Hepatocyte (in vitro differentiated cells): ENCODE measurements around the gene CRELD2. TPM values are rescaled to one million over a fixed set of nuclear protein-coding genes. Genes with fewer than 3 reads are reported as not detected.

ENCODE experiments used
- DNase-seq: peaks from one replicate; pipeline ENCODE4 v3.0.0-alpha.2; 2016; ENCODE audit warnings: low spot score
- H2AFZ ChIP-seq: fragments of 200-600 bp; sonication (generic); 2 replicates; pipeline ENCODE4 v1.6.0; 2016; ENCODE audit warnings: antibody characterized with exemption, mild to moderate bottlenecking
- H3K27ac ChIP-seq: fragments of 200-600 bp; sonication (generic); 2 replicates; pipeline ENCODE4 v1.5.1; 2016; ENCODE audit warnings: mild to moderate bottlenecking
- H3K27me3 ChIP-seq: fragments of 200-600 bp; sonication (generic); 2 replicates; pipeline ENCODE4 v1.6.1; 2016
- H3K36me3 ChIP-seq: fragments of 200-600 bp; sonication (generic); replicated peaks from 2 replicates; pipeline ENCODE4 v1.5.1; 2016; ENCODE audit warnings: low read depth; ENCODE audit not compliant: insufficient read depth
- H3K4me1 ChIP-seq: fragments of 200-600 bp; sonication (generic); 2 replicates; pipeline ENCODE4 v1.5.1; 2016; ENCODE audit warnings: mild to moderate bottlenecking, moderate library complexity; ENCODE audit not compliant: insufficient read depth
- H3K4me2 ChIP-seq: fragments of 200-600 bp; sonication (generic); 2 replicates; pipeline ENCODE4 v1.6.0; 2016
- H3K4me3 ChIP-seq: fragments of 200-600 bp; sonication (generic); 2 replicates; pipeline ENCODE4 v1.5.1; 2016; ENCODE audit warnings: mild to moderate bottlenecking
- H3K79me2 ChIP-seq: fragments of 200-600 bp; sonication (generic); 2 replicates; pipeline ENCODE4 v1.6.0; 2017; ENCODE audit warnings: mild to moderate bottlenecking
- H3K9me2 ChIP-seq: fragments of 200-600 bp; sonication (generic); replicated peaks from 2 replicates; pipeline ENCODE4 v1.6.0; 2017; ENCODE audit warnings: mild to moderate bottlenecking; ENCODE audit not compliant: insufficient read depth
- H3K9me3 ChIP-seq: fragments of 200-600 bp; sonication (generic); 2 replicates; pipeline ENCODE4 v1.5.1; 2016; ENCODE audit warnings: low read depth, mild to moderate bottlenecking
- H4K20me1 ChIP-seq: fragments of 200-600 bp; sonication (generic); 2 replicates; pipeline ENCODE4 v1.6.0; 2016; ENCODE audit warnings: mild to moderate bottlenecking; ENCODE audit not compliant: insufficient read depth, poor library complexity, severe bottlenecking
- EZH2 ChIP-seq: fragments of 200-600 bp; sonication (generic); IDR thresholded peaks from 2 replicates; pipeline ENCODE4 v1.6.1; 2016; ENCODE audit warnings: antibody characterized with exemption, mild to moderate bottlenecking, borderline replicate concordance
- EZH2phosphoT487 ChIP-seq: fragments of 200-600 bp; sonication (generic); IDR thresholded peaks from one replicate; pipeline ENCODE4 v1.6.1; 2018; ENCODE audit warnings: antibody characterized with exemption, mild to moderate bottlenecking, low read depth, moderate library complexity; ENCODE audit not compliant: unreplicated experiment, severe bottlenecking
- WGBS: methylation state at CpG from one replicate; pipeline ENCODE4 v1.1.6; 2016; ENCODE audit warnings: low lambda C conversion rate; ENCODE audit errors: missing lambda C conversion rate; 5-methylcytosine and 5-hydroxymethylcytosine counted together
- polyA plus RNA-seq: library from polyadenylated mRNA; unstranded; fragments of >200 nt; fragmentation: Nextera tagmentation; extraction: Ambion mirVana; gene quantifications from 2 replicates; pipeline ENCODE4 v1.2.1, GENCODE V29; 2016
- total RNA-seq: library from RNA; depleted of rRNA; stranded (reverse); fragments of >200 nt; gene quantifications from 2 replicates; pipeline ENCODE4 v1.2.3, GENCODE V29; 2014
- TF ChIP-seq, protein P1 (sequence below): fragments of 200-600 bp; sonication (generic); IDR thresholded peaks from 2 replicates; pipeline ENCODE4 v1.5.1; 2016; ENCODE audit warnings: antibody characterized with exemption, mild to moderate bottlenecking; ENCODE audit not compliant: poor library complexity

Gene CRELD2
- total and polyA plus RNA-seq, 2 experiments from 2014 or later = 79.7 to 129 TPM

DNA sequence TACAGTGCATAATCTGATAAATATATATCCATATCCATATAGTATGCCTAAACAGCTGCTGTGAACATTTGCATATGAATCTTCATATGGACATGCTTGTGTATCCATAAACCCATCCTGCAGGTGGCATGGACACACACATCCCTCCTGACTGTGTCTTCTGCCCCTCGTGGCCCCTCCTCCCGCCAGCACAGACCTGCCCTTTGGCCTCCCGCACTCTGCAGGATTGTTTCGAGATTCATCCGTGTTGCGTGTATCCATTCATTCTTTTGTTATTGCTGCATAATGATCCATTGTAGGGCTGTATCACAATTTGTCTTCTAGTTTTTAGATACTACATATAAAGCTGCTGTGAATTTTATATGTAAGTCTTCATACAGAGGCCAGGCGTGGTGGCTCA, 40.8 kb upstream of the CRELD2 start:
- Histone ChIP-seq H3K9me3 (no peaks in the 10 kb centered on the region), H3K27ac (no peak overlapping the region), H3K4me3 (no peak overlapping the region), H3K4me1 (no peaks in the 10 kb centered on the region), H3K79me2 (peaks cover 92% of the 10 kb centered on the region), H3K9me2 (no peaks in the 10 kb centered on the region), H3K36me3 (no peaks in the 10 kb centered on the region), H2AFZ (no peak overlapping the region), H3K27me3 (no peaks in the 10 kb centered on the region), H4K20me1 (peaks cover 3% of the 10 kb centered on the region), H3K4me2 (no peak overlapping the region)
- WGBS = over 99% methylated on average over 7 of the region's 7 CpGs
- DNase-seq = no peak
- TF ChIP-seq EZH2phosphoT487 = no peak
- TF ChIP-seq EZH2 = no peak
- TF ChIP-seq, protein P1, sequence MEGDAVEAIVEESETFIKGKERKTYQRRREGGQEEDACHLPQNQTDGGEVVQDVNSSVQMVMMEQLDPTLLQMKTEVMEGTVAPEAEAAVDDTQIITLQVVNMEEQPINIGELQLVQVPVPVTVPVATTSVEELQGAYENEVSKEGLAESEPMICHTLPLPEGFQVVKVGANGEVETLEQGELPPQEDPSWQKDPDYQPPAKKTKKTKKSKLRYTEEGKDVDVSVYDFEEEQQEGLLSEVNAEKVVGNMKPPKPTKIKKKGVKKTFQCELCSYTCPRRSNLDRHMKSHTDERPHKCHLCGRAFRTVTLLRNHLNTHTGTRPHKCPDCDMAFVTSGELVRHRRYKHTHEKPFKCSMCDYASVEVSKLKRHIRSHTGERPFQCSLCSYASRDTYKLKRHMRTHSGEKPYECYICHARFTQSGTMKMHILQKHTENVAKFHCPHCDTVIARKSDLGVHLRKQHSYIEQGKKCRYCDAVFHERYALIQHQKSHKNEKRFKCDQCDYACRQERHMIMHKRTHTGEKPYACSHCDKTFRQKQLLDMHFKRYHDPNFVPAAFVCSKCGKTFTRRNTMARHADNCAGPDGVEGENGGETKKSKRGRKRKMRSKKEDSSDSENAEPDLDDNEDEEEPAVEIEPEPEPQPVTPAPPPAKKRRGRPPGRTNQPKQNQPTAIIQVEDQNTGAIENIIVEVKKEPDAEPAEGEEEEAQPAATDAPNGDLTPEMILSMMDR = no peak

DNA sequence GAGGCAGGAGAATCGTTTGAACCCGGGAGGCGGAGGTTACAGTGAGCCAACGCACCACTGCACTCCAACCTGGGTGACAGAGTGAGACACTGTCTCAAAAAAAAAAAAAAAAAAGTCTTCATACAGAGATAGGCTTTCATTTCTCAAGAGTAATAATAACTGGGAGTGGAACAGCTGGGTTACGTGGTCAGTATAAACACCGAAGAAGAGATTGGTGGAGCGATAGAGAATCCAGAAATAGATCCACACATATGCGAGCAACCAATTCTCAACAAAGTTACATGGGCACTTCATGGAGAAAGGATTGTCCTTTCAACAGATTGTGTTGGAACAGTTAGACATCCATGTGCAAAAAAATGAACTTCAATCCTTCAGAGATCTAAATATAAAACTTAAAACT, 40.2 kb upstream of the CRELD2 start:
- TF ChIP-seq EZH2 (no peak), EZH2phosphoT487 (no peak)
- TF ChIP-seq, protein P1 = no peak
- peaks cover 92% of the 10 kb centered on the region for H3K79me2 ChIP-seq
- peaks cover 3% of the 10 kb centered on the region for H4K20me1 ChIP-seq
- no peaks in the 10 kb centered on the region for H3K36me3 ChIP-seq
- 96% methylated on average over 8 of the region's 8 CpGs for WGBS
- H3K27ac ChIP-seq = no peak overlapping the region
- H3K4me1 ChIP-seq = no peaks in the 10 kb centered on the region
- H3K4me3 ChIP-seq = no peak overlapping the region
- no peaks in the 10 kb centered on the region for H3K9me2 ChIP-seq
- H3K27me3 ChIP-seq = no peaks in the 10 kb centered on the region
- H3K9me3 ChIP-seq = no peaks in the 10 kb centered on the region
- no peak overlapping the region for H2AFZ ChIP-seq
- no peak overlapping the region for H3K4me2 ChIP-seq
- DNase-seq = no peak

DNA sequence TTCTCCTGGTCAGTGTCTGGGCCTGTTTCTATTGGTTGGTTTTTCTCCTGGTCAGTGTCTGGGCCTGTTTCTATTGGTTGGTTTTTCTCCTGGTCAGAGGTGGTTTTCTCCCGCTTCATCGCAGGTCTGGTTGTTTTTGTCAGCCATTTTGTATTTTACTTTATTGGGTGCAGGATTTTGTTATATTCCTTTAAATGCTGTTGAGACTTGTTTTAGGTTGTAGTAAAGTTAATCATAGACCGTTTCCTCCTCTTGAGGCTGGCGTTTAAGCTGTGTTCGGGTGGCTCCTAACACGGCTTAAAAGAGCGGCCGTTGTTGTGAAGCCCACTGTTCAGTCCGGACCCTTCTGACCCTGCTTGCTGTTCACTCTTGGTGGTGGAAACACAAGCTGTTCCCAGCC, 38.6 kb upstream of the CRELD2 start:
- no peak for TF ChIP-seq EZH2phosphoT487
- TF ChIP-seq EZH2 = no peak
- TF ChIP-seq, protein P1 = no peak
- Histone ChIP-seq H3K27me3 (no peaks in the 10 kb centered on the region), H3K9me2 (no peaks in the 10 kb centered on the region), H3K36me3 (no peaks in the 10 kb centered on the region), H3K4me1 (no peaks in the 10 kb centered on the region), H3K79me2 (peaks cover 92% of the 10 kb centered on the region), H4K20me1 (no peaks in the 10 kb centered on the region), H3K4me3 (no peak overlapping the region), H3K4me2 (no peak overlapping the region), H2AFZ (no peak overlapping the region), H3K9me3 (no peaks in the 10 kb centered on the region), H3K27ac (no peak overlapping the region)
- WGBS = 96% methylated on average over 9 of the region's 9 CpGs
- no peak for DNase-seq

DNA sequence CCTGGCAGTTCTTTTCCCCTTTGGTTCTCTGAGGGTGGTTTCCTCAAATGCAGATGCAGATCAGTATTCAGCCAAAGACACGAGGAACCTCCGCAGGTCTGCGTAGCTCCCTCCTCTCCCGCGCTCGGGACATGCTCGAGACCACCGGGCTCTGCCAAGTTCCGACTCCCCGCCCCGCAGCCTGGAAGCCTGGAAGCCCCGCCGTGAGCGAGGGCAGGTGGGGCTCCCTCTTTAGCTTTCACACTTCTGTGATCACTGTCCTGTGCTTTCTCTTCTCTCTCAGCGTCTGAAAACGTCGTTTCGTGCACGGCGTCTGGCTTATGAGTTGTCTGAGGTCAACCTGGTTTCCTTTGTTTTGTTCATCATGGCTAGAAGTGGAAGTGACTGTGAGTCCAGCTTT, 38.2 kb upstream of the CRELD2 start:
- H3K9me3 ChIP-seq = no peaks in the 10 kb centered on the region
- H3K79me2 ChIP-seq = peaks cover 93% of the 10 kb centered on the region
- DNase-seq = no peak
- no peak overlapping the region for H3K27ac ChIP-seq
- no peak overlapping the region for H2AFZ ChIP-seq
- WGBS = 74% methylated on average over 20 of the region's 20 CpGs
- no peaks in the 10 kb centered on the region for H3K36me3 ChIP-seq
- H3K9me2 ChIP-seq = no peaks in the 10 kb centered on the region
- no peak overlapping the region for H3K4me2 ChIP-seq
- no peaks in the 10 kb centered on the region for H3K4me1 ChIP-seq
- no peaks in the 10 kb centered on the region for H3K27me3 ChIP-seq
- H3K4me3 ChIP-seq = no peak overlapping the region
- no peaks in the 10 kb centered on the region for H4K20me1 ChIP-seq
- TF ChIP-seq, protein P1 = no peak
- TF ChIP-seq EZH2phosphoT487 = no peak
- TF ChIP-seq EZH2 = no peak
